ENCODE measurements around the gene NFIC.

- no peak for TF ChIP-seq CTCF (IDR thresholded peaks at IDR 0.05; ENCODE audit: poor library complexity)
- TF ChIP-seq EZH2phosphoT487 (IDR thresholded peaks at IDR 0.05; ENCODE audit: low read depth, severe bottlenecking, unreplicated experiment), result no peak
These were observed 111.1 kb downstream of the NFIC start for GRCh38 chr19:3477506-3477905.
